ENCODE results near the gene STYXL1. TPM values are rescaled to one million over a fixed set of nuclear protein-coding genes. Genes with fewer than 3 reads are reported as not detected.
"Not testable (repeated sequence)": the region's sequence is repeated elsewhere in the genome, so short reads cannot be mapped to it uniquely, and the experiment has no call there.

Gene STYXL1
- total RNA-seq (2014; rRNA removed) (57.4 and 61.3 TPM in 2 replicates), Bru-seq, nascent RNA (percentile 73 among the genes with signal in this experiment), BruChase-seq, experiment 1, labeled RNA remaining after a 6-hour chase (percentile 74 among the genes with signal in this experiment), BruChase-seq, experiment 2, labeled RNA remaining after a 2-hour chase (percentile 72 among the genes with signal in this experiment)
- long read RNA-seq, transcript STYXL1-206 (9 exons, 1,147 nt): major isoform, 6 of 22 reads
- long read RNA-seq, partial matches to known transcripts: 0 of 22 reads
- long read RNA-seq, other reads (novel, unspliced or antisense): 11 of 22 reads

GRCh38 chr7:76047811-76048667, at the start of gene STYXL1, which contains the start of gene MDH2:
Gene STYXL1, minus strand, starts transcription at chr7:76048000. Its CDS starts 17,477 bp downstream, at chr7:76030523.
Gene MDH2, plus strand, starts transcription at chr7:76048106. Its CDS starts 55 bp downstream, at chr7:76048161.
- intact Hi-C loops (cut with micrococcal nuclease): loop anchor here (1.0 kb wide), 2 partner anchors 39 to 82 kb away; no protein-coding TSS in a partner anchor
- ATAC-seq (peak; percentile 95), DNase-seq (peak; percentile 97)
- Histone ChIP-seq H3K36me3 (ENCODE audit: low read depth, low read length) (no peaks in the 10 kb centered on the region), H3K27me3 (ENCODE audit: low read length) (no peaks in the 10 kb centered on the region), H3K9me3 (ENCODE audit: low read length) (no peaks in the 10 kb centered on the region), H3K4me1 (ENCODE audit: insufficient read depth, low read length) (peaks cover 25% of the 10 kb centered on the region), H3K9me2 (replicated peaks; ENCODE audit: low read length) (no peaks in the 10 kb centered on the region), H2AFZ (ENCODE audit: low read length) (peak within 1 kb of the TSS; percentile 65), H3K27ac (ENCODE audit: low read length) (peak within 1 kb of the TSS; percentile 81), H3K4me3 (ENCODE audit: low read length) (peak within 1 kb of the TSS; percentile 92), H3K79me2 (ENCODE audit: low read length) (peaks cover 97% of the 10 kb centered on the region), H3K9ac (ENCODE audit: low read length) (peak within 1 kb of the TSS; percentile 99), H3K4me2 (ENCODE audit: low read length) (peak within 1 kb of the TSS; percentile 85), H3F3A (ENCODE audit: low read length, unreplicated experiment) (peaks cover 3% of the 10 kb centered on the region), H4K20me1 (ENCODE audit: low read length) (peaks cover 12% of the 10 kb centered on the region)
- ChIA-PET POLR2A (ENCODE audit: unreplicated experiment) (interaction anchor here (0.5 to 0.9 kb wide), 5 partner anchors 21 to 257 kb away, joined by 3 to 26 read pairs (median 5); no protein-coding TSS in a partner anchor), CTCF (interaction anchor here (0.5 to 1.3 kb wide), 4 partner anchors 21 to 152 kb away, joined by 3 to 9 read pairs (median 6); no protein-coding TSS in a partner anchor)
- TSS peak; percentile 74 for BruUV-seq (replicated peaks)
- TF ChIP-seq EZH2phosphoT487 (IDR thresholded peaks at IDR 0.05; ENCODE audit: borderline replicate concordance, low read length) (no peak), CTCF (conservative IDR thresholded peaks at IDR 0.05; ENCODE audit: low read depth, low read length) (no peak), EZH2 (IDR thresholded peaks at IDR 0.05; ENCODE audit: low read length, unreplicated experiment) (no peak)

- ATAC-seq: no peak
- BruUV-seq (replicated peaks): no TSS peak
- H3K4me1 ChIP-seq (ENCODE audit: insufficient read depth, low read length): peaks cover 12% of the 10 kb centered on the region
- intact Hi-C loops (cut with micrococcal nuclease): no loop called here
- no peak overlapping the region for H3K9ac ChIP-seq (ENCODE audit: low read length)
- no peaks in the 10 kb centered on the region for H3K9me2 ChIP-seq (replicated peaks; ENCODE audit: low read length)
- DNase-seq: no peak
- TF ChIP-seq EZH2phosphoT487 (IDR thresholded peaks at IDR 0.05; ENCODE audit: borderline replicate concordance, low read length) (no peak), EZH2 (IDR thresholded peaks at IDR 0.05; ENCODE audit: low read length, unreplicated experiment) (no peak), CTCF (conservative IDR thresholded peaks at IDR 0.05; ENCODE audit: low read depth, low read length) (no peak)
- no peaks in the 10 kb centered on the region for H3K27me3 ChIP-seq (ENCODE audit: low read length)
- ChIA-PET POLR2A (ENCODE audit: unreplicated experiment) (interaction anchor here (0.7 kb wide), 1 partner anchor 104 kb away, joined by 3 read pairs; no protein-coding TSS in a partner anchor), CTCF (interaction anchor here (0.6 kb wide), 1 partner anchor 92 kb away, joined by 6 read pairs; no protein-coding TSS in a partner anchor)
- H3K79me2 ChIP-seq (ENCODE audit: low read length): no peaks in the 10 kb centered on the region
- no peak overlapping the region for H2AFZ ChIP-seq (ENCODE audit: low read length)
- no peak overlapping the region for H3K4me2 ChIP-seq (ENCODE audit: low read length)
- H3K36me3 ChIP-seq (ENCODE audit: low read depth, low read length): no peaks in the 10 kb centered on the region
- H3K27ac ChIP-seq (ENCODE audit: low read length): no peak overlapping the region
- no peak overlapping the region for H3K4me3 ChIP-seq (ENCODE audit: low read length)
- no peaks in the 10 kb centered on the region for H4K20me1 ChIP-seq (ENCODE audit: low read length)
- no peaks in the 10 kb centered on the region for H3K9me3 ChIP-seq (ENCODE audit: low read length)
- H3F3A ChIP-seq (ENCODE audit: low read length, unreplicated experiment): no peaks in the 10 kb centered on the region
Measured at GRCh38 chr7:76095908-76096307, 48.1 kb upstream of the STYXL1 start.

- H3K9me2 ChIP-seq (replicated peaks; ENCODE audit: low read length); H3K27me3 ChIP-seq (ENCODE audit: low read length); H3K4me2 ChIP-seq (ENCODE audit: low read length); BruUV-seq (replicated peaks); H3K4me3 ChIP-seq (ENCODE audit: low read length); DNase-seq; H4K20me1 ChIP-seq (ENCODE audit: low read length); H2AFZ ChIP-seq (ENCODE audit: low read length); H3K79me2 ChIP-seq (ENCODE audit: low read length); H3K27ac ChIP-seq (ENCODE audit: low read length); H3F3A ChIP-seq (ENCODE audit: low read length, unreplicated experiment); POLR2A ChIA-PET (ENCODE audit: unreplicated experiment); H3K9me3 ChIP-seq (ENCODE audit: low read length); intact Hi-C loops (cut with micrococcal nuclease); H3K9ac ChIP-seq (ENCODE audit: low read length); CTCF ChIA-PET; ATAC-seq; H3K36me3 ChIP-seq (ENCODE audit: low read depth, low read length): not testable (repeated sequence)
- peaks cover 25% of the 10 kb centered on the region for H3K4me1 ChIP-seq (ENCODE audit: insufficient read depth, low read length)
Measured at GRCh38 chr7:76094326-76094725, 46.5 kb upstream of the STYXL1 start.

- H4K20me1 ChIP-seq (ENCODE audit: low read length); H3K36me3 ChIP-seq (ENCODE audit: low read depth, low read length); CTCF ChIA-PET; H2AFZ ChIP-seq (ENCODE audit: low read length); POLR2A ChIA-PET (ENCODE audit: unreplicated experiment); H3F3A ChIP-seq (ENCODE audit: low read length, unreplicated experiment); H3K27ac ChIP-seq (ENCODE audit: low read length); ATAC-seq; DNase-seq; intact Hi-C loops (cut with micrococcal nuclease); H3K79me2 ChIP-seq (ENCODE audit: low read length); H3K9ac ChIP-seq (ENCODE audit: low read length); H3K9me2 ChIP-seq (replicated peaks; ENCODE audit: low read length); H3K4me2 ChIP-seq (ENCODE audit: low read length); H3K9me3 ChIP-seq (ENCODE audit: low read length); H3K4me3 ChIP-seq (ENCODE audit: low read length); BruUV-seq (replicated peaks); H3K27me3 ChIP-seq (ENCODE audit: low read length): not testable (repeated sequence)
- peaks cover 33% of the 10 kb centered on the region for H3K4me1 ChIP-seq (ENCODE audit: insufficient read depth, low read length)
Measured at GRCh38 chr7:76093531-76093930, 45.7 kb upstream of the STYXL1 start.

All from PC-3 (cell line).